ENCODE results near the gene PDGFRA.

Gene PDGFRA

GRCh38 chr4:54209617-54210016 lies 19.5 kb upstream of the PDGFRA start:
- H3K4me1 ChIP-seq (ENCODE audit: low read length) = no peaks in the 10 kb centered on the region
- H3K9me2 ChIP-seq (replicated peaks; ENCODE audit: insufficient read depth, low read length) = no peaks in the 10 kb centered on the region
- no peak overlapping the region for H2AFZ ChIP-seq (ENCODE audit: low read length)
- no peaks in the 10 kb centered on the region for H3K9me3 ChIP-seq (replicated peaks; ENCODE audit: insufficient read depth, low read length)
- no peaks in the 10 kb centered on the region for H4K20me1 ChIP-seq (ENCODE audit: insufficient read depth, low read length)
- no peaks in the 10 kb centered on the region for H3K27me3 ChIP-seq (replicated peaks; ENCODE audit: insufficient read depth, low read length)
- H3F3A ChIP-seq (ENCODE audit: insufficient read depth, low read length) = no peaks in the 10 kb centered on the region
- no peak overlapping the region for H3K9ac ChIP-seq (ENCODE audit: low read length)
- no peaks in the 10 kb centered on the region for H3K79me2 ChIP-seq (ENCODE audit: low read length)
- no peak overlapping the region for H3K27ac ChIP-seq (ENCODE audit: low read length)
- TF ChIP-seq EZH2phosphoT487 (IDR thresholded peaks at IDR 0.05; ENCODE audit: low read length) = no peak
- no peak for TF ChIP-seq EZH2 (optimal IDR thresholded peaks at IDR 0.05; ENCODE audit: low read depth, low read length)
- TF ChIP-seq, protein P1, sequence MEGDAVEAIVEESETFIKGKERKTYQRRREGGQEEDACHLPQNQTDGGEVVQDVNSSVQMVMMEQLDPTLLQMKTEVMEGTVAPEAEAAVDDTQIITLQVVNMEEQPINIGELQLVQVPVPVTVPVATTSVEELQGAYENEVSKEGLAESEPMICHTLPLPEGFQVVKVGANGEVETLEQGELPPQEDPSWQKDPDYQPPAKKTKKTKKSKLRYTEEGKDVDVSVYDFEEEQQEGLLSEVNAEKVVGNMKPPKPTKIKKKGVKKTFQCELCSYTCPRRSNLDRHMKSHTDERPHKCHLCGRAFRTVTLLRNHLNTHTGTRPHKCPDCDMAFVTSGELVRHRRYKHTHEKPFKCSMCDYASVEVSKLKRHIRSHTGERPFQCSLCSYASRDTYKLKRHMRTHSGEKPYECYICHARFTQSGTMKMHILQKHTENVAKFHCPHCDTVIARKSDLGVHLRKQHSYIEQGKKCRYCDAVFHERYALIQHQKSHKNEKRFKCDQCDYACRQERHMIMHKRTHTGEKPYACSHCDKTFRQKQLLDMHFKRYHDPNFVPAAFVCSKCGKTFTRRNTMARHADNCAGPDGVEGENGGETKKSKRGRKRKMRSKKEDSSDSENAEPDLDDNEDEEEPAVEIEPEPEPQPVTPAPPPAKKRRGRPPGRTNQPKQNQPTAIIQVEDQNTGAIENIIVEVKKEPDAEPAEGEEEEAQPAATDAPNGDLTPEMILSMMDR (IDR thresholded peaks at IDR 0.05; ENCODE audit: low read length) = no peak
- H3K36me3 ChIP-seq (replicated peaks; ENCODE audit: insufficient read depth, low read length) = no peaks in the 10 kb centered on the region
- no peak for DNase-seq
- no peak overlapping the region for H3K4me2 ChIP-seq (ENCODE audit: low read depth, low read length)
- no peak overlapping the region for H3K4me3 ChIP-seq (ENCODE audit: low read length)

- TF ChIP-seq EZH2 (optimal IDR thresholded peaks at IDR 0.05; ENCODE audit: low read depth, low read length) (no peak), EZH2phosphoT487 (IDR thresholded peaks at IDR 0.05; ENCODE audit: low read length) (no peak)
- TF ChIP-seq, protein P1 (IDR thresholded peaks at IDR 0.05; ENCODE audit: low read length) = no peak
- DNase-seq = no peak
- H3K27me3 ChIP-seq (replicated peaks; ENCODE audit: insufficient read depth, low read length) = no peaks in the 10 kb centered on the region
- H3K27ac ChIP-seq (ENCODE audit: low read length) = no peak overlapping the region
- no peaks in the 10 kb centered on the region for H3K9me3 ChIP-seq (replicated peaks; ENCODE audit: insufficient read depth, low read length)
- no peaks in the 10 kb centered on the region for H3K4me1 ChIP-seq (ENCODE audit: low read length)
- no peak overlapping the region for H3K9ac ChIP-seq (ENCODE audit: low read length)
- no peak overlapping the region for H3K4me2 ChIP-seq (ENCODE audit: low read depth, low read length)
- H3K4me3 ChIP-seq (ENCODE audit: low read length) = no peak overlapping the region
- H3K36me3 ChIP-seq (replicated peaks; ENCODE audit: insufficient read depth, low read length) = no peaks in the 10 kb centered on the region
- no peak overlapping the region for H2AFZ ChIP-seq (ENCODE audit: low read length)
- no peaks in the 10 kb centered on the region for H4K20me1 ChIP-seq (ENCODE audit: insufficient read depth, low read length)
- no peaks in the 10 kb centered on the region for H3K9me2 ChIP-seq (replicated peaks; ENCODE audit: insufficient read depth, low read length)
- no peaks in the 10 kb centered on the region for H3F3A ChIP-seq (ENCODE audit: insufficient read depth, low read length)
- H3K79me2 ChIP-seq (ENCODE audit: low read length) = no peaks in the 10 kb centered on the region
Observed at GRCh38 chr4:54213001-54213400, 16.1 kb upstream of the PDGFRA start.

- Histone ChIP-seq H4K20me1 (ENCODE audit: insufficient read depth, low read length) (no peaks in the 10 kb centered on the region), H3K27ac (ENCODE audit: low read length) (no peak overlapping the region), H3K36me3 (replicated peaks; ENCODE audit: insufficient read depth, low read length) (no peaks in the 10 kb centered on the region), H2AFZ (ENCODE audit: low read length) (no peak overlapping the region), H3K9ac (ENCODE audit: low read length) (no peak overlapping the region), H3K79me2 (ENCODE audit: low read length) (no peaks in the 10 kb centered on the region), H3K27me3 (replicated peaks; ENCODE audit: insufficient read depth, low read length) (no peaks in the 10 kb centered on the region), H3F3A (ENCODE audit: insufficient read depth, low read length) (no peaks in the 10 kb centered on the region), H3K4me2 (ENCODE audit: low read depth, low read length) (no peak overlapping the region), H3K9me2 (replicated peaks; ENCODE audit: insufficient read depth, low read length) (no peaks in the 10 kb centered on the region), H3K4me3 (ENCODE audit: low read length) (no peak overlapping the region), H3K9me3 (replicated peaks; ENCODE audit: insufficient read depth, low read length) (no peaks in the 10 kb centered on the region), H3K4me1 (ENCODE audit: low read length) (no peaks in the 10 kb centered on the region)
- TF ChIP-seq, protein P1 (IDR thresholded peaks at IDR 0.05; ENCODE audit: low read length) = no peak
- TF ChIP-seq EZH2phosphoT487 (IDR thresholded peaks at IDR 0.05; ENCODE audit: low read length) = no peak
- TF ChIP-seq EZH2 (optimal IDR thresholded peaks at IDR 0.05; ENCODE audit: low read depth, low read length) = no peak
- no peak for DNase-seq
Observed at GRCh38 chr4:54213761-54214160, 15.3 kb upstream of the PDGFRA start.

All from MM.1S (cell line).